ENCODE data around the gene CHRNA4. TPM values are rescaled to one million over a fixed set of nuclear protein-coding genes. Genes with fewer than 3 reads are reported as not detected.
"Not testable (repeated sequence)": the region's sequence is repeated elsewhere in the genome, so short reads cannot be mapped to it uniquely, and the experiment has no call there.

CHRNA4 gene
- total RNA-seq, 2 donors from 2014 or later = not detected

GRCh38 chr20:63382551-63383300 lies 21.6 kb upstream of the CHRNA4 start:
- no peak overlapping the region for H3K27ac ChIP-seq
- no peaks in the 10 kb centered on the region for H3K4me1 ChIP-seq
- H3K27me3 ChIP-seq = peaks cover 0 to 6% of the 10 kb centered on the region in 2 donors
- intact Hi-C loops (cut with DNase I) = no loop called here
- ATAC-seq (no peak), DNase-seq (no peak)
- peaks cover 0 to 11% (median 0%) of the 10 kb centered on the region in 3 donors for H3K9me3 ChIP-seq
- WGBS, 2 donors = 32 to 47% methylated on average over 14 to 16 of the region's 17 CpGs
- no peaks in the 10 kb centered on the region for H3K36me3 ChIP-seq (replicated peaks in 1 of 2; ENCODE audit: insufficient read depth in 1 of 2, low read depth in 2 of 2)
- no peak for TF ChIP-seq CTCF (IDR thresholded peaks at IDR 0.05)
- TF ChIP-seq POLR2A (IDR thresholded peaks at IDR 0.05) = no peak
- no peak overlapping the region for H3K4me3 ChIP-seq

DNA sequence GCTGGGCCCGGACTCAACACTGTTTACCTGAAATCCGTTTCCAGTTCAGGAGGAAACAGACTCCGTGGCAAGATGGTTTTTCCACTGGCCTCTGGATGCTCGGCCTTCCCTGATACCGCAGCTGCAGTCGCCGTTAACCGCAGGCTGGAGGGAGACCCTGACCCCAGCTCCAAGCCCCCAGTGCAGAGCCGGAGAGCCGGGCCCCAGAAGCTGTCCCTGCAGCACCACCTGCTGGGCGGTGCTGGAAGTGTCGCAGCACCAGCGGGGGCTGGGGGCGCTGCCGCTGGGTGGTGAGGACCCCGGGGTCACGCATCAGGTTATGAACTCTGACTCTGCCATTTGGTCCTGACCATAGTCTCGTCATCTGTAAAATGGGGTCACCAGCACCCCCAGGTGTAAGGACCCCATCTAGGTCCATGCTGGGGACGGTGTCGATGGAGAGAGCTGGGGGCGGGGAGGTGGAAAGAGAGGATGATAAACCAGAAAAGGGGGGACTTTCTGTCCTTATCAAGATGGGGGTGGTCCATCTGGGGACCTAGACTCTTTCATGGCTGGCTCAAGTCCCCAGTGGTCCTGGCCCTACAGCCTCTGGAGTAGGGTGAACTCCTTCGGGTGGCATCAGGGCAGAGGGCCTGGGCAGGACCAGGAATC lies 20.8 kb upstream of the CHRNA4 start:
- H3K27ac ChIP-seq = no peak overlapping the region
- peak in 2 of 4 donors; percentile 19 to 21 for DNase-seq
- TF ChIP-seq CTCF (IDR thresholded peaks at IDR 0.05) = peak; percentile 59 to 88 (median 73)
- TF ChIP-seq POLR2A (IDR thresholded peaks at IDR 0.05) = no peak
- H3K4me3 ChIP-seq = no peak overlapping the region
- 14 to 34% methylated on average over 15 to 21 of the region's 22 CpGs for WGBS, 2 donors
- no peaks in the 10 kb centered on the region for H3K36me3 ChIP-seq (replicated peaks in 1 of 2; ENCODE audit: insufficient read depth in 1 of 2, low read depth in 2 of 2)
- H3K9me3 ChIP-seq = peaks cover 0 to 11% (median 0%) of the 10 kb centered on the region in 3 donors
- peaks cover 0 to 6% of the 10 kb centered on the region in 2 donors for H3K27me3 ChIP-seq
- intact Hi-C loops (cut with DNase I) = no loop called here
- no peaks in the 10 kb centered on the region for H3K4me1 ChIP-seq
- peak; percentile 27 for ATAC-seq

GRCh38 chr20:63380346-63380870 lies 19.3 kb upstream of the CHRNA4 start:
- no peak for DNase-seq
- Histone ChIP-seq H3K4me1 (no peaks in the 10 kb centered on the region), H3K27ac (no peak overlapping the region), H3K27me3 (peaks cover 0 to 10% of the 10 kb centered on the region in 2 donors), H3K4me3 (no peak overlapping the region), H3K36me3 (replicated peaks in 1 of 2; ENCODE audit: insufficient read depth in 1 of 2, low read depth in 2 of 2) (no peaks in the 10 kb centered on the region), H3K9me3 (no peaks in the 10 kb centered on the region)
- TF ChIP-seq POLR2A (IDR thresholded peaks at IDR 0.05) (no peak), CTCF (IDR thresholded peaks at IDR 0.05) (no peak)
- 78 to 85% methylated on average over 15 to 19 of the region's 21 CpGs for WGBS, 2 donors
- ATAC-seq = no peak
- intact Hi-C loops (cut with DNase I) = no loop called here

- intact Hi-C loops (cut with DNase I); H3K9me3 ChIP-seq; H3K36me3 ChIP-seq (replicated peaks in 1 of 2; ENCODE audit: insufficient read depth in 1 of 2, low read depth in 2 of 2); H3K4me1 ChIP-seq; ATAC-seq; H3K27ac ChIP-seq; H3K4me3 ChIP-seq; DNase-seq: not testable (repeated sequence)
- peaks cover 0 to 10% of the 10 kb centered on the region in 2 donors for H3K27me3 ChIP-seq
- WGBS, 2 donors = 40 to 71% methylated on average over 6 to 9 of the region's 9 CpGs
Observed at GRCh38 chr20:63379872-63380271, 18.7 kb upstream of the CHRNA4 start.

GRCh38 chr20:63379296-63379695 lies 18.1 kb upstream of the CHRNA4 start:
- WGBS, 2 donors = 67 to 71% methylated on average over 8 to 10 of the region's 11 CpGs
- Histone ChIP-seq H3K36me3 (replicated peaks in 1 of 2; ENCODE audit: insufficient read depth in 1 of 2, low read depth in 2 of 2) (no peaks in the 10 kb centered on the region), H3K4me1 (no peaks in the 10 kb centered on the region), H3K9me3 (no peaks in the 10 kb centered on the region), H3K27me3 (peaks cover 0 to 10% of the 10 kb centered on the region in 2 donors), H3K27ac (no peak overlapping the region), H3K4me3 (no peak overlapping the region)
- DNase-seq = no peak
- intact Hi-C loops (cut with DNase I) = no loop called here
- TF ChIP-seq POLR2A (IDR thresholded peaks at IDR 0.05) (no peak), CTCF (IDR thresholded peaks at IDR 0.05) (no peak)
- no peak for ATAC-seq
